CD4-positive, alpha-beta T cell treated with Interleukin-12 subunit alpha and Interleukin-12 subunit beta, for 1 hour (primary cell): ENCODE results near the gene IFNE.

ENCODE experiments used
- DNase-seq: peaks from one replicate; pipeline ENCODE4 v3.0.0-alpha.2; 2020

IFNE gene, protein sequence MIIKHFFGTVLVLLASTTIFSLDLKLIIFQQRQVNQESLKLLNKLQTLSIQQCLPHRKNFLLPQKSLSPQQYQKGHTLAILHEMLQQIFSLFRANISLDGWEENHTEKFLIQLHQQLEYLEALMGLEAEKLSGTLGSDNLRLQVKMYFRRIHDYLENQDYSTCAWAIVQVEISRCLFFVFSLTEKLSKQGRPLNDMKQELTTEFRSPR

GRCh38 chr9:21482213-21482612 lies at the start of gene IFNE:
Gene IFNE (minus strand): TSS chr9:21482313. CDS start chr9:21481694, 619 bp downstream.
- DNase-seq: no peak

DNA sequence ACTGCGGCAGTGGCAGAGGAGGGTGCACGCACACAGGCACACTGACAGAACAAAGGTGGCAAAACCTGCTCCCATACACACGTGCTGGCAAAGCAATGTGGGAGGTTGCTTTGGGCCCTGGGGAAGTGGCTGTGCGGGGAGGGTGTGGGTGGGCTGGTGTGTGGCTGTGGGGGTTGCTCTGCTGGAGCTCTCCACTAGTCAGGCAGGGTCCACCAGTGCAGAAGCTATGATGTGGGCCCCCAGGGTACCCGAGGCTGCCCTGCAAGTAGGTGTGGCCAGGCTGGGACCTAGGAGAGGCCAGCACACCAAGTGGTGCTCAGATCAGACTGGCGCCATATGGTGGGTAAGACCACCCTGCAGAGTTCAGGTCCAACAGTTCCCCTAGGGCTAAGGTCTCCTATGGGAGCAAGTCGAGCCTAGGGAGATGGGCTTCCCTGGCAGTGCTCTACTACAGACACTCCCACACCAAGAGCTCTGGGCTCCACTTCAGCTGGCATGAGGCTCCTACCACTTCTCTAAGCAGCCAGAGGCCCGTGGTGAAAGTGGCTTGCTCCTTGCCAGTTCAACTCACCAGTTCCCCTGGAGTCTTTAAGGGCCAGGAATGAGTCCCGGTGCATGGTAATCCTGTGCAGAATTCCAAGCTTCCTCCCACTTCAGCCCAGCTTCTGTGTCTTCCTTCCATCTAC lies 46.2 kb upstream of the IFNE start:
- DNase-seq: no peak

GRCh38 chr9:21527579-21527978 lies 45.5 kb upstream of the IFNE start:
- DNase-seq: no peak

GRCh38 chr9:21525174-21525573 lies 43.1 kb upstream of the IFNE start:
- DNase-seq: no peak

- DNase-seq: no peak
Measured at GRCh38 chr9:21524099-21524830, 42.2 kb upstream of the IFNE start.

DNA sequence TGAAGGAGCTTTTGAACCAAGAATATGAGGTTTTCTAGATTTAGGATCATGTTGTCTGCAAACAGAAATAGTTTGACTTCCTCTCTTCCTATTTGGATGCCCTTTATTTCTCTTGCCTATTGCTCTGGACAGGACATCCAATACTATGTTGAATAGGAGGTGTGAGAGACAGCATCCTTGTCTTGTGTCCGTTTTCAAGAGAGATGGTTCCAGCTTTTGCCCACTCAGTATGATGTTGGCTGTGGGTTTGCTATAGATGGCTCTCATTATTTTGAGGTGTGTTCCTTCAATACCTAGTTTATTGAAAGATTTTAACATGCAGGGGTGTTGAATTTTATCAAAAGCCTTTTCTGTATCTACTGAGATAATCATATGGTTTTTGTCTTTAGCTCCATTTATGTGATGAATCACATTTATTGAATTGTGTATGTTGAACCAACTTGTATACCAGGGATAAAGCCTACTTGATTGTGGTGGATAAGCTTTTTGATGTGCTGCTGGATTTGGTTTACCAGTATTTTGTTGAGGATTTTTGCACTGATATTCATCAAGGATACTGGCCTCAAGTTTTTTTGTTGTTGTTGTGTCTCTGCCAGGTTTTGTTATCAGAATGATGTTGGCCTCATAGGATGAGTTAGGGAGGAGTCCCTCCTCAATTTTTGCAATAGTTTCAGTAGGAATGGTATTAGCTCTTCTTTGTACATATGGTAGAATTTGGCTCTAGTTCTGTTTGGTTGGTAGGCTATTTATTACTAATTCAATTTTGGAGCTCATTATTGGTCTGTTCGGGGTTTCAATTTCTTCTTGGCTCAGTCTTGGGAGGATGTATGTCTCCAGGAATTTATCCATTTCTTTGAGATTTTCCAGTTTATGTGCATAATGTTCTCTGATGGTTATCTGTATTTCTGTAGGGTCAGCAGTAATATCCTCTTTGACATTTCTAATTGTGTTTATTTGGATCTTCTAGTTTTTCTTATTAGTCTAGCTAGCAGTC lies 41.2 kb upstream of the IFNE start:
- DNase-seq: no peak

GRCh38 chr9:21522348-21522747 lies 40.2 kb upstream of the IFNE start:
- DNase-seq: no peak

GRCh38 chr9:21521448-21521847 lies 39.3 kb upstream of the IFNE start:
- no peak for DNase-seq

DNA sequence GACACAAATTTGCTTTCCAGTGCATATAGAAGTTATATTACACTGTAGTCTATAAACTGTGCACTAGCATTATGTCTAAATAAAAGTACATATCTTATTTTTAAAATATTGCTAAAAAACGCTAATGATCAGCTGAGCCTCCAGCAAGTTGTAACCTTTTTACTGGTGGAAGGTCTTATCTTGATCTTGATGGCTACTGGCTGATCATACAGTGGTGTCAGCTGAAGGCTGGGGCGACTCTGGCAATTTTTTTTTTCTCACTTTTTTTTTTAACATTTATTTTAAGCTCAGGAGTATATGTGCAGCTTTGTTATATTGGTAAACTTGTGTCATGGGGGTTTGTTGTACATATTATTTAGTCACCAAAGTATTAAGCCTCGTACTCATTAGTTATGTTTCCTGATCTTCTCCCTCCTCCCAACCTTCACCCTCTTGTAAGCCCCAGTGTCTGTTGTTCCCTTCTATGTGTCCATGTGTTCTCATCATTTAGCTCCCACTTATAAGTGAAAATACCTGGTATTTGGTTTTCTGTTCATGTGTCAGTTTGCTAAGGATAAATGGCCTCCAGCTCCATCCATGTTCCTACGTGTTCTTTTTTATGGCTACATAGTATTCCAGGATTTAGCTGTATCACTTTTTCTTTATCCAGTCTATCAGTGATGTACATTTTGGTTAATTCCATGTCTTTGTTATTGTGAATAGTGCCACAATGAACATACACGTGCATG lies 38.6 kb upstream of the IFNE start:
- no peak for DNase-seq

DNA sequence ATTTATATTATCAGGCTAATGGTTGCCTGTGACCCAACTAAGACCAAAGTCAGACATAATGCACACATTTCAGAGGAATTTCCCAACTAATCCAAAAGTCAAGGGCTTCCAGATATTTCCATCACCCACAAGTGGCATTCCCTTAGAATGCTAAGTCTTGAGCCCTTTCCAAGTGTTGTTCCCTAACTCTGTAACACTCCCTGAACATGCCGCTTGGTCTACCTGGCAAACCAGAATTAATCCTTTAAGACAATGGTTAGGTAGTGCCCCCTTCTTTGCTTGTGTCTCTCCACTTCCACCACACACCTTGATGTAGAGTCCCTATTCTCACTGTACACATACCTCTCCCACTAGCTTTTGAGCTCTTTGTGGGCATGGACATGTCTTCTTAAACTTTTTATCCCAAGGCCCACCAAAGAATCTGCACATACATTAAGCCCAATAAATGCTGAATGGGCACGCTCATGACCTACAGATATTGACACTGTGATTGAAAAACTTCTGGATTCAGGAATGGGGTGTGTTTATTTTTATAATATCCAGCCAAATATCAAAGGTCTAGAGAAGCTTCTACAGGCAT lies 37.8 kb upstream of the IFNE start:
- DNase-seq: no peak

- no peak for DNase-seq
Measured at GRCh38 chr9:21516796-21517195, 34.7 kb upstream of the IFNE start.

- no peak for DNase-seq
Measured at GRCh38 chr9:21513431-21513830, 31.3 kb upstream of the IFNE start.

DNA sequence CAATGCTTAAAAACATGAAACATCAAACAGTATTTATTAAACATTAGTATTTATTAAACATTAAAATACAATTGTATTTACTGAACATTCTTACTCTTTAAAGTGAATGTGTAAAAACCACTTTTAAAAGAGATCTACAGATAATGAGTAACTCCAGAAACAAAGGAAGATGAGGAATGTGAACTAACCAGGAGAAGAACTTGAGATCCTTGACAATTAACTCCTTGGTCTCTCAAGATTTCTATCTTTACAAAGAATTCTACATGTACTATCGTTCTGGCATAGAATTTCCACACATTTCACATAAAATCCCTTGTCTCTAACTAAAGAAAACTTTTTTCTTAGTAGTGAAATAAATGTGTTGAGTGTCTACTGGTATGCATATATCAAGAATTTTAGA lies 28.7 kb upstream of the IFNE start:
- DNase-seq: no peak

- no peak for DNase-seq
Measured at GRCh38 chr9:21507483-21507790, 25.3 kb upstream of the IFNE start.

DNA sequence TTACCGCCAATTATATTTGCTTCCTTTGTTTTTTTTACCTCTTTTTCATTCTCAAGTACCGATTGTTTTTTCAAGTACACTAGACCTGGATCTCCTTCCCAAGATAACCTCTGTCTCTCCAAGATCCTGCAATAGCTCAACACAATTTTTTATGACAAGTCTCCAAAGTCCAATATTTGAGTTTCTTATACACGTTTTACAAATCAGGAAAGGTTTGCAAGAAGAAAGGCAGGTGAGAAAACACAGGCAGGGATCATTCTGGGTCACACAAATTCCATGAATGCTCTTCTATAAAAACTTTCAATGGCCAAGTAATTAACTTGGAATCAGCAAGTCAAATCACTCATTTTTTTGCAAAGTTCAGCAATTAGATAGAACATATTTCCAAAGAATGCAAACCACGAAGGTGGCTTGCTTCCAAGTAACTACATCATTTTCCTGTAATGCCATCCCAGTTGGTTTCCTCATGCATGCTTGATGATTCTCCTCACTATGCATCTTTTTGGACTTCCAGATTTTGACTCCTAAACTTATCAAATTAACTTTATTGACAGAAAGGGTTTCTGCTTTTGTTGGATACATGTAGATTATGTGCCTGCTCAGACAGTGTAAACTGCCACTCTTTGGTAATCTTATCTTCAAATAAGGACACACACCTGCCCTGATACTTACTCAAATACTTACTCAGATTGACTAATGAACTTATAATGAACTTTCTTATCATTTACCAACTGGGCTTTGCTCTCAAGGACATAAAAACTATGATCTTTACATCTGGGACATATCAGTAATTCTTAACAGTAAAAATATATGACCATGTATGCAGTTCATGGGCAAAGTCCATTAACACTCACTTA lies 24.7 kb upstream of the IFNE start:
- DNase-seq: no peak

GRCh38 chr9:21505425-21506179 lies 23.5 kb upstream of the IFNE start:
- no peak for DNase-seq

DNA sequence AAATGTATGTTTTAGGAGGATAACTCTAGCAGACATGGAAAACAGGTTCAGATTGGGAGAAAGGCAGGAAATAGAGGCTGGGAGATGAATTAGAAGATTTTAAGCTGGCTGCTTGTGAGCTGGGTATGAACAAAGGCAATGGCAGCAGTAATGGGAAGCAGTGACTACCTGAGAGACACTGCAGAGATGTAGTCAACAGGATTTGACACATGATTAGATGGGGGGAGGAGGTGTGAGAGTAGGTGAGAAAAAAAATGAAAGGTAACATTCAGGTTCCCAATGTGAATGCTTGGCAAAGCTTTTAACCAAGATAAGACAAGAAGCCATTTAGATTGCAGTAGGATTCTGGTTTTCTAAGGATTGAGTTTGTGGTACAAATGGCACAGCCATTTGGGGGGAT lies 22.8 kb upstream of the IFNE start:
- peak; percentile 31 for DNase-seq

DNA sequence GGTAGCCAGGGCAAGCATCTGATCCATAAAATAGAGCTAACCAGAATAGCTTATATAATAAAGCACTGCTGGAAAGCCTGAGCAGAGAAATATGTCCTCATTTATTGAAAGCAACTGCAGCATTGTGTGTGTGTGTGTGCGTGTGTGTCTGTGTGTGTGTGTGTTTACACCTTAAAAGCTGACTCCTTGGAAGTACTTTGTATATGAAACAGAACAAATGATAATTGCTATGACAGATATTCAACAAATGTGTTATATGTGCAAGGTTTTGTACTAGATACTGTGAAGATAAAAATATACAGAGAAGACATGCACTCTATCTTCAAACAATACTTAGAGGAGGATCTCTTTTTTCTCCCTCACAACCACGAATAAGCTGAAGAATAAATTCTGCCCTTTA lies 22.0 kb upstream of the IFNE start:
- DNase-seq: no peak

DNA sequence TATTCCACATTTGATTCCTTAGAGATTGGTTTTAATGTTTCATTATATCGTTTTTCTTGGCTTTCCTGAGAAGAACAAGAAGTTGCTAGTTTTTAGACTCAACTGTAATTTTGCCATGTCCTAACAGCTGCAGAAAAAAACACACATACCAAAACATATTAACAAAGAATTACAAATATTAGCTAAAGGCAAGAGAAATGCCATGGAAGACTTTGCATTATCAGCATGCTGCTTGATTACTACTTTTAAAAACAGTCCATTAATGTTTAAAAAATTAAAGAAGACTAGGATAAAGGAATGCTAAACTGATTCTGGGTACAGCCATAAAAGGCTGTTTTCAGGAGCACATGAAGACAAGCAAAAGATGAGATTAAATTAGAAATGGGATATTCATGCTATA lies 20.5 kb upstream of the IFNE start:
- DNase-seq: no peak

GRCh38 chr9:21499912-21500311 lies 17.8 kb upstream of the IFNE start:
- no peak for DNase-seq
